Measurements from ENCODE around the gene GAPT.

- TF ChIP-seq POLR2AphosphoS5 (IDR thresholded peaks at IDR 0.05; ENCODE audit: insufficient read depth in 1 of 2, low read depth in 1 of 2) (no peak), CTCF (IDR thresholded peaks at IDR 0.05) (no peak)
Observed at GRCh38 chr5:58486290-58486689, 4.9 kb upstream of the GAPT start.
